Measurements from ENCODE around the gene STK38. TPM values are rescaled to one million over a fixed set of nuclear protein-coding genes. Genes with fewer than 3 reads are reported as not detected.

Gene STK38
- total and polyA plus RNA-seq, 2 of the 4 experiments (the other 2 are of a cell fraction): 10.6 to 19.7 TPM

- H3K14ac ChIP-seq (replicated peaks; ENCODE audit: low read depth, low read length): no peak overlapping the region
- H3K79me1 ChIP-seq (ENCODE audit: low read depth in 1 of 2, low read length in 2 of 2): no peaks in the 10 kb centered on the region
- H2BK5ac ChIP-seq (ENCODE audit: low read depth, low read length, poor library complexity, severe bottlenecking): no peak overlapping the region
- no peak overlapping the region for H4K8ac ChIP-seq (ENCODE audit: low read depth in 2 of 2, low read length in 2 of 2)
- TF ChIP-seq CHD1 (IDR thresholded peaks at IDR 0.05; ENCODE audit: low read depth, low read length) (no peak), BHLHE40 (IDR thresholded peaks at IDR 0.05; ENCODE audit: low read depth, low read length) (no peak), FOS (IDR thresholded peaks at IDR 0.05; ENCODE audit: low read depth, low read length) (no peak), USF2 (IDR thresholded peaks at IDR 0.05; ENCODE audit: low read depth, low read length) (no peak), RAD21 (IDR thresholded peaks at IDR 0.05; ENCODE audit: low read length) (no peak), ELK1 (IDR thresholded peaks at IDR 0.05; ENCODE audit: borderline replicate concordance, low read depth, low read length) (no peak), MAFK (IDR thresholded peaks at IDR 0.05; ENCODE audit: low read depth, low read length) (no peak), RCOR1 (IDR thresholded peaks at IDR 0.05; ENCODE audit: insufficient replicate concordance, low read length) (no peak), MAZ (IDR thresholded peaks at IDR 0.05; ENCODE audit: borderline replicate concordance, low read depth, low read length) (no peak), POLR2A (IDR thresholded peaks at IDR 0.05; ENCODE audit: low read depth, low read length) (no peak)
- TF ChIP-seq, protein P1, sequence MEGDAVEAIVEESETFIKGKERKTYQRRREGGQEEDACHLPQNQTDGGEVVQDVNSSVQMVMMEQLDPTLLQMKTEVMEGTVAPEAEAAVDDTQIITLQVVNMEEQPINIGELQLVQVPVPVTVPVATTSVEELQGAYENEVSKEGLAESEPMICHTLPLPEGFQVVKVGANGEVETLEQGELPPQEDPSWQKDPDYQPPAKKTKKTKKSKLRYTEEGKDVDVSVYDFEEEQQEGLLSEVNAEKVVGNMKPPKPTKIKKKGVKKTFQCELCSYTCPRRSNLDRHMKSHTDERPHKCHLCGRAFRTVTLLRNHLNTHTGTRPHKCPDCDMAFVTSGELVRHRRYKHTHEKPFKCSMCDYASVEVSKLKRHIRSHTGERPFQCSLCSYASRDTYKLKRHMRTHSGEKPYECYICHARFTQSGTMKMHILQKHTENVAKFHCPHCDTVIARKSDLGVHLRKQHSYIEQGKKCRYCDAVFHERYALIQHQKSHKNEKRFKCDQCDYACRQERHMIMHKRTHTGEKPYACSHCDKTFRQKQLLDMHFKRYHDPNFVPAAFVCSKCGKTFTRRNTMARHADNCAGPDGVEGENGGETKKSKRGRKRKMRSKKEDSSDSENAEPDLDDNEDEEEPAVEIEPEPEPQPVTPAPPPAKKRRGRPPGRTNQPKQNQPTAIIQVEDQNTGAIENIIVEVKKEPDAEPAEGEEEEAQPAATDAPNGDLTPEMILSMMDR (conservative IDR thresholded peaks at IDR 0.05; ENCODE audit: low read depth, low read length): no peak
- no peaks in the 10 kb centered on the region; the same call in 1 of the 2 replicates for H3K27me3 ChIP-seq (ENCODE audit: control insufficient read depth, insufficient read depth, low read length)
- H2BK120ac ChIP-seq (ENCODE audit: low read depth, low read length): no peak overlapping the region
- H3K27ac ChIP-seq (ENCODE audit: insufficient read depth, low read length): no peak overlapping the region
- ChIA-PET CTCF (no interaction called here), POLR2A (ENCODE audit: unreplicated experiment) (no interaction called here)
- no peaks in the 10 kb centered on the region for H3K9me1 ChIP-seq (ENCODE audit: insufficient read depth, low read length)
- peaks cover 2% of the 10 kb centered on the region; the same call in 1 of the 2 replicates for H3K9me3 ChIP-seq (ENCODE audit: control insufficient read depth, insufficient read depth, low read length)
- H2AFZ ChIP-seq (replicated peaks; ENCODE audit: low read length, poor library complexity): no peak overlapping the region
- no peak overlapping the region for H3K4me2 ChIP-seq (ENCODE audit: low read depth, low read length)
- H2BK15ac ChIP-seq (ENCODE audit: low read depth, low read length): peak overlapping the region; percentile 49; the same call in 1 of the 3 replicates
- no peak overlapping the region; the same call in 1 of the 2 replicates for H4K91ac ChIP-seq (ENCODE audit: insufficient read depth, low read depth, low read length)
- no peak overlapping the region for H3K4me3 ChIP-seq (ENCODE audit: insufficient read depth, low read depth, low read length)
- dilution Hi-C loops (cut with HindIII; ENCODE audit: low sequenced_read_pairs, unreplicated experiment): no loop called here
- no peak overlapping the region for H3K18ac ChIP-seq (ENCODE audit: low read depth, low read length)
- peaks cover 4% of the 10 kb centered on the region; the same call in 1 of the 2 replicates for H3K4me1 ChIP-seq (ENCODE audit: control insufficient read depth, insufficient read depth, low read length)
- no peak overlapping the region for H3K9ac ChIP-seq (ENCODE audit: low read depth, low read length)
- in situ Hi-C loops (cut with MboI; ENCODE audit: low sequenced_read_pairs): no loop called here
- H2AK5ac ChIP-seq (ENCODE audit: low read depth, low read length): no peak overlapping the region
- H3K36me3 ChIP-seq (ENCODE audit: control insufficient read depth, insufficient read depth, low read length): no peaks in the 10 kb centered on the region
- H3K23ac ChIP-seq (ENCODE audit: low read depth, low read length): no peak overlapping the region
- intact Hi-C loops (cut with micrococcal nuclease): no loop called here
- ATAC-seq (ENCODE audit: low read depth) (no peak), DNase-seq (no peak)
- no peak overlapping the region for H2AK9ac ChIP-seq (replicated peaks; ENCODE audit: low read depth, low read length, poor library complexity)
- H4K20me1 ChIP-seq (ENCODE audit: insufficient read depth, low read length): no peaks in the 10 kb centered on the region
- H3K56ac ChIP-seq (ENCODE audit: extremely low read depth, insufficient read depth, low read length): no peak overlapping the region
- WGBS, 2 experiments (ENCODE audit: extremely low coverage in 2 of 2, insufficient read length in 1 of 2): no CpG with 5 or more reads among the region's 8 CpGs
- peak overlapping the region; percentile 49; the same call in 1 of the 2 replicates for H2BK20ac ChIP-seq (ENCODE audit: low read depth, low read length)
- H3K4ac ChIP-seq (ENCODE audit: low read depth, low read length): no peak overlapping the region
- no peak overlapping the region for H4K5ac ChIP-seq (ENCODE audit: low read depth, low read length)
- no TSS peak for BruUV-seq (replicated peaks)
These were observed 19.2 kb upstream of the STK38 start for GRCh38 chr6:36566418-36566905.
